Measurements from ENCODE around the gene CTNNAL1. TPM values are rescaled to one million over a fixed set of nuclear protein-coding genes. Genes with fewer than 3 reads are reported as not detected.

Gene CTNNAL1
- total RNA-seq, 4 donors from 2014 or later: 4.4 to 40.4 (median 6.2) TPM

DNA sequence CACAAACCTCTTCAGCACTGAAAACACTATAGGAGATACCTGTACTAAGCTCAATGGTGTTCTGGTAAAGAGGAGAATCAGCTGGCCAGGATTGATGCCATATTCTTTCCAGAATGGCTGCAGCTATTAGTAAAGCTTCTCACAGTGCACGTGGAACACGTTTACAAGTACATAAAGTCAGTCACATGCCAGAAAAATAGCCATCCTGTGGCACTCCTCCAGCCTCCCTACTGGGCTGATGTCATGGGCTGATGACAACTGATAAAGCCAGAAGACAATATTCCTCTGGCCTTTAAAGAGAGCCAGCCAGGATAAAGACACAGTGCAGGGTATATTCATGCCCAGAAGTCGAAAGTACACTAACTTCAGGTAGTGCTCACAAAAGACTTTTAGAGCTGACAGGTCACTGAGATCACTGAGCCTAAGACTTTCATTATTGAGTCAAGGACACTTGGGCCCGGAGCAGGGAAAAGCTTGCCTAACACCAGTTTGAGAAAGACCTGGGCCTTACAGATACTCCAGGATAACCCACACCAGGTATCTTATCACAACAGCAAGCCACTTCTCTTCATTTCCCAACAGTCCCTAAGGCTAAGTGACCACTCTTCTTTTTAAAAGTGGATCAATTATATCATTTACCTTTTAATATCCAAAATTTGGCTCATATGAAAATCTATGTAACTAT lies 49.7 kb downstream of the CTNNAL1 start:
- DNase-seq: no peak
- TF ChIP-seq POLR2A (IDR thresholded peaks at IDR 0.05) (no peak), CTCF (IDR thresholded peaks at IDR 0.05) (no peak)
- no peak overlapping the region for H3K4me3 ChIP-seq
- no peaks in the 10 kb centered on the region for H3K36me3 ChIP-seq
- H3K4me1 ChIP-seq: no peaks in the 10 kb centered on the region
- H3K9me3 ChIP-seq: no peaks in the 10 kb centered on the region
- H3K27ac ChIP-seq: no peak overlapping the region
- no peaks in the 10 kb centered on the region for H3K27me3 ChIP-seq

- DNase-seq: no peak
Measured at GRCh38 chr9:108961151-108961550, 52.1 kb downstream of the CTNNAL1 start.

GRCh38 chr9:108960331-108960730 lies 53.0 kb downstream of the CTNNAL1 start:
- H3K9me3 ChIP-seq: no peaks in the 10 kb centered on the region
- H3K4me1 ChIP-seq: no peaks in the 10 kb centered on the region
- TF ChIP-seq CTCF (IDR thresholded peaks at IDR 0.05): no peak
- no peak for TF ChIP-seq POLR2A (IDR thresholded peaks at IDR 0.05)
- no peaks in the 10 kb centered on the region for H3K36me3 ChIP-seq
- no peaks in the 10 kb centered on the region for H3K27me3 ChIP-seq
- H3K27ac ChIP-seq: no peak overlapping the region
- no peak for DNase-seq
- H3K4me3 ChIP-seq: no peak overlapping the region

More at GRCh38 chr9:108961151-108961550, 52.1 kb downstream of the CTNNAL1 start:
- Histone ChIP-seq H3K4me1 (no peaks in the 10 kb centered on the region), H3K4me3 (no peak overlapping the region), H3K36me3 (no peaks in the 10 kb centered on the region), H3K9me3 (no peaks in the 10 kb centered on the region), H3K27me3 (no peaks in the 10 kb centered on the region), H3K27ac (no peak overlapping the region)
- TF ChIP-seq POLR2A (IDR thresholded peaks at IDR 0.05) (no peak), CTCF (IDR thresholded peaks at IDR 0.05) (no peak)

DNA sequence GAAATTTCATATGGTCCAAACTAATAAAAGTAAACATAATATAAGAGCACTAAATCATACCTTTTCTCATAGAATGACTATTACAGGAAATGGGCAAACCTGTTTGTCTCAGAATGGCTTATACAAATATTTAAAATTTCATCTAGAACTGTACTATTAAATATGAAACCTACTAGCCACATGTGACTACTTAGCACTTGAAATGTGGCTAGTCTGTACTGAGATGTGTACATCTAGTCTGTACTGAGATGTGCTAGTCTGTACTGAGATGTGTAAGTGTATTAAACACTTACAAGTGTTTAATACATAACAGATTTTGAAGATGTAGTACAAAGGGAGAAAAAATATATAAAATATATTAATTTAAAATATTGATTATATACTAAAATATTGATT lies 56.7 kb downstream of the CTNNAL1 start:
- H3K4me3 ChIP-seq: no peak overlapping the region
- no peaks in the 10 kb centered on the region for H3K36me3 ChIP-seq
- no peaks in the 10 kb centered on the region for H3K4me1 ChIP-seq
- H3K9me3 ChIP-seq: no peaks in the 10 kb centered on the region
- H3K27me3 ChIP-seq: no peaks in the 10 kb centered on the region
- TF ChIP-seq POLR2A (IDR thresholded peaks at IDR 0.05): no peak
- TF ChIP-seq CTCF (IDR thresholded peaks at IDR 0.05): no peak
- no peak overlapping the region for H3K27ac ChIP-seq
- no peak for DNase-seq

DNA sequence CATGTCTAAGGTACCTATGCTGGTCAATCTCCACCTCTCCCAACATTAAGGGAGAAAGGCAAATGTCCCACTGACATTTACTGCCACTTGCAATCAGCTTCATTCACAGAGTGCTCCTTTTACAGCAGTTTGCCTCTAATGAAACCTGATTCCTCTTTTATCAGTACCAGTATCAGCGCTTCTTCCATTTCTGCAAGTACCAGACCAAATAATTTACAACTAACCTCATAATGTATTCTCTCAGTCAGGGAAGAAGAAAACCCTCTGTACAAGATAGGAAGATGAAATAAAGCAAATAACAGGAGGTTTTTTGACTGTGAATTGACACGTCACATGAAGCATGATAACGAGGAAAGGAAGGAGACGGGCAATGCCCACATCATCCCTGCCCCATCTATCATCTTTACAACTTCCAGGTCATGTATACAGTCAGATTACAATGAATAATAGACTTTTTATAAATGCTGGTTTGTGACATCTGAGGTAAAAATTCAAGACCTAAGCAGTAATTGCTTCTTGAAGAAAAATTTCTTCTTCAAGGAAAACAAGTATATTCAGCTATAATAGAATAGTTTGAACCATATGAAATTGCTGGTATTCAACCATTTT lies 57.2 kb downstream of the CTNNAL1 start:
- no peak overlapping the region for H3K27ac ChIP-seq
- no peaks in the 10 kb centered on the region for H3K9me3 ChIP-seq
- H3K4me1 ChIP-seq: no peaks in the 10 kb centered on the region
- no peaks in the 10 kb centered on the region for H3K36me3 ChIP-seq
- no peak overlapping the region for H3K4me3 ChIP-seq
- no peak for TF ChIP-seq POLR2A (IDR thresholded peaks at IDR 0.05)
- no peak for TF ChIP-seq CTCF (IDR thresholded peaks at IDR 0.05)
- no peaks in the 10 kb centered on the region for H3K27me3 ChIP-seq
- DNase-seq: no peak
